GM12878 (cell line): Measurements from ENCODE around the gene USP51. TPM values are rescaled to one million over a fixed set of nuclear protein-coding genes. Genes with fewer than 3 reads are reported as not detected.

Experiments
- ATAC-seq: fragments of 200-7000 bp; cut with Tn5 transposase; 3 replicates; pipeline ENCODE4 v1.9.1; 2020; ENCODE audit warnings: mild to moderate bottlenecking, moderate library complexity
- BruUV-seq: library from RNA; stranded (reverse); fragments of 400-500 nt; replicated peaks from 2 replicates; lab custom pipeline; 2021; lab: Mats Ljungman, UMichigan
- CTCF ChIA-PET: fragments of 300-600 bp; sonication (Branson Sonifier 250); formaldehyde crosslinking; extraction: SDS; loops from one replicate; lab custom pipeline; 2021; ENCODE audit warnings: inconsistent platforms; lab: Yijun Ruan, JAX
- POLR2A ChIA-PET: fragments of 350-600 bp; formaldehyde crosslinking; extraction: SDS; loops from one replicate; lab custom pipeline; 2021; ENCODE audit warnings: inconsistent platforms; lab: Charles Lee
- RAD21 ChIA-PET: fragments of 300-600 bp; sonication (Branson Sonifier 250); formaldehyde crosslinking; loops from one replicate; lab custom pipeline; 2023; ENCODE audit warnings: antibody characterized with exemption; ENCODE audit not compliant: unreplicated experiment; lab: Charles Lee
- SMC1A ChIA-PET: fragments of 300-600 bp; sonication (Branson Sonifier 250); formaldehyde crosslinking; loops from one replicate; lab custom pipeline; 2023; ENCODE audit not compliant: unreplicated experiment, uncharacterized antibody; lab: Charles Lee
- DNase-seq: peaks from one replicate; pipeline ENCODE4 v3.0.0-alpha.2; 2011; ENCODE audit warnings: low read depth, low spot score
- FAIRE-seq: peaks from 3 replicates; lab custom pipeline; 2011; peaks lifted over from hg19 to GRCh38; lab: Jason Lieb, UNC
- H2AFZ ChIP-seq: 2 replicates; pipeline ENCODE4 v1.6.0; 2011; ENCODE audit warnings: low read depth, low read length, control low read depth; ENCODE audit not compliant: control insufficient read depth
- H3K27ac ChIP-seq: 2 replicates; pipeline ENCODE4 v1.5.1; 2011; ENCODE audit warnings: control low read depth; ENCODE audit not compliant: control insufficient read depth, insufficient read depth
- H3K27me3 ChIP-seq, 2 experiments: replicated peaks in 1 of 2; 2 replicates each; pipeline versions ENCODE4 v1.6.0 to v1.6.1; 2011; ENCODE audit warnings: low read length in 1 of 2; ENCODE audit not compliant: control insufficient read depth in 2 of 2, insufficient read depth in 2 of 2
- H3K36me3 ChIP-seq, 2 experiments: 2 replicates each; pipeline ENCODE4 v1.5.1; 2011; ENCODE audit warnings: low read length in 1 of 2; ENCODE audit not compliant: control insufficient read depth in 2 of 2, insufficient read depth in 2 of 2
- H3K4me1 ChIP-seq: 2 replicates; pipeline ENCODE4 v1.6.1; 2011; ENCODE audit warnings: mild to moderate bottlenecking, low read length, moderate library complexity, mixed read lengths; ENCODE audit not compliant: control insufficient read depth, insufficient read depth
- H3K4me2 ChIP-seq: 2 replicates; pipeline ENCODE4 v1.6.0; 2011; ENCODE audit warnings: control low read depth; ENCODE audit not compliant: control insufficient read depth, insufficient read depth
- H3K4me3 ChIP-seq: fragments of 200-600 bp; sonication (generic); 2 replicates; pipeline ENCODE4 v1.5.1; 2016
- H3K79me2 ChIP-seq: 2 replicates; pipeline ENCODE4 v1.6.0; 2011; ENCODE audit warnings: low read length; ENCODE audit not compliant: control insufficient read depth, insufficient read depth
- H3K9ac ChIP-seq: 2 replicates; pipeline ENCODE4 v1.8.0; 2011; ENCODE audit warnings: low read length, control low read depth, mixed read lengths; ENCODE audit not compliant: control insufficient read depth, insufficient read depth
- H3K9me3 ChIP-seq: replicated peaks from 3 replicates; pipeline ENCODE4 v1.5.1; 2011; ENCODE audit warnings: mild to moderate bottlenecking, low read length; ENCODE audit not compliant: control insufficient read depth, insufficient read depth
- H4K20me1 ChIP-seq: 2 replicates; pipeline ENCODE4 v1.6.0; 2011; ENCODE audit not compliant: control insufficient read depth, insufficient read depth
- CREM ChIP-seq: IDR thresholded peaks from 2 replicates; pipeline ENCODE4 v1.6.1; 2014; ENCODE audit warnings: antibody characterized with exemption, low read depth
- E2F4 ChIP-seq: IDR thresholded peaks from 2 replicates; pipeline ENCODE4 v1.6.1; 2012; ENCODE audit warnings: low read depth, low read length, improper control_type of control experiment
- EP300 ChIP-seq, 2 experiments: fragments of 150-350 bp in 1 of 2; IDR thresholded peaks; 2 replicates each; pipeline ENCODE4 v1.6.1; 2011 to 2012; ENCODE audit warnings: low read depth in 2 of 2, low read length in 2 of 2, borderline replicate concordance in 1 of 2, improper control_type of control experiment in 1 of 2, inconsistent platforms in 1 of 2; ENCODE audit not compliant: control insufficient read depth in 1 of 2
- HDAC6 ChIP-seq: fragments of 200-600 bp; sonication (generic); IDR thresholded peaks from one replicate; pipeline ENCODE4 v1.8.0; 2017; ENCODE audit warnings: antibody characterized with exemption; ENCODE audit not compliant: unreplicated experiment
- IKZF2 ChIP-seq, 2 experiments: fragments of 450-650 bp; IDR thresholded peaks; 2 replicates each; pipeline ENCODE4 v1.6.1; 2017; ENCODE audit warnings: mild to moderate bottlenecking in 2 of 2, moderate library complexity in 2 of 2
- KDM1A ChIP-seq: fragments of 200-600 bp; sonication (generic); IDR thresholded peaks from 2 replicates; pipeline ENCODE4 v1.6.1; 2016; ENCODE audit warnings: borderline replicate concordance
- MEF2A ChIP-seq: IDR thresholded peaks from 2 replicates; pipeline ENCODE4 v1.6.1; 2011; ENCODE audit warnings: low read depth, mild to moderate bottlenecking, low read length, moderate library complexity; ENCODE audit not compliant: insufficient read depth
- MLLT1 ChIP-seq: fragments of 450-650 bp; IDR thresholded peaks from 2 replicates; pipeline ENCODE4 v1.6.1; 2016; ENCODE audit warnings: mild to moderate bottlenecking
- MXI1 ChIP-seq: fragments of 150-350 bp; IDR thresholded peaks from 2 replicates; pipeline ENCODE4 v1.6.1; 2011; ENCODE audit warnings: low read depth, mild to moderate bottlenecking, inconsistent platforms, low read length, improper control_type of control experiment
- NFXL1 ChIP-seq: fragments of 450-650 bp; IDR thresholded peaks from 2 replicates; pipeline ENCODE4 v1.6.1; 2017; ENCODE audit warnings: antibody characterized with exemption, mild to moderate bottlenecking, borderline replicate concordance
- NFYA ChIP-seq: IDR thresholded peaks from 2 replicates; pipeline ENCODE4 v1.6.1; 2011; ENCODE audit warnings: low read depth, mild to moderate bottlenecking, low read length, improper control_type of control experiment, borderline replicate concordance
- NRF1 ChIP-seq: conservative IDR thresholded peaks from 2 replicates; pipeline ENCODE4 v1.6.1; 2011; ENCODE audit warnings: mild to moderate bottlenecking, low read depth, low read length, improper control_type of control experiment
- RAD21 ChIP-seq: IDR thresholded peaks from 2 replicates; pipeline ENCODE4 v1.6.1; 2011; ENCODE audit warnings: mild to moderate bottlenecking, low read depth, low read length, moderate library complexity; ENCODE audit not compliant: insufficient read depth
- SMAD5 ChIP-seq: IDR thresholded peaks from 2 replicates; pipeline ENCODE4 v1.6.1; 2016; ENCODE audit warnings: antibody characterized with exemption, low read depth
- STAT3 ChIP-seq: IDR thresholded peaks from 2 replicates; pipeline ENCODE4 v1.6.1; 2011; ENCODE audit warnings: low read depth, low read length, improper control_type of control experiment
- TARDBP ChIP-seq: IDR thresholded peaks from 2 replicates; pipeline ENCODE4 v1.6.1; 2016; ENCODE audit warnings: borderline replicate concordance
- WGBS: methylation state at CpG from one replicate; pipeline ENCODE4 v1.1.6; 2016; ENCODE audit warnings: low lambda C conversion rate; ENCODE audit not compliant: insufficient replicate concordance, insufficient coverage; ENCODE audit errors: missing lambda C conversion rate; 5-methylcytosine and 5-hydroxymethylcytosine counted together
- in situ Hi-C: fragments of 300-500 bp; cut with MboI; formaldehyde crosslinking; loops from 9 replicates; pipeline ENCODE4 v1.14.3; 2018; ENCODE audit warnings: mixed read lengths
- intact Hi-C: fragments of 100-400 bp; cut with micrococcal nuclease; formaldehyde crosslinking; loops from one replicate; pipeline ENCODE4 v1.14.2; 2022; ENCODE audit not compliant: unreplicated experiment
- polyA plus RNA-seq, 11 experiments: library from polyadenylated mRNA; depleted of rRNA in 4 of 11; unstranded in 6 of 11; stranded (reverse) in 5 of 11; fragments of >200 nt; fragmentation: Nextera tagmentation in 4 of 11; fragmentation: Illumina TruSeq in 1 of 11; extraction: Ambion mirVana in 4 of 11; extraction: Trizol in 1 of 11; gene quantifications; 1 replicate in 1 of 11; 2 replicates in 10 of 11; pipeline versions ENCODE4 v1.2.1 to v1.2.3, GENCODE V29; 2011 to 2016; ENCODE audit warnings: inconsistent platforms in 2 of 11, missing spikeins in 2 of 11, low read depth in 1 of 11
- total RNA-seq, 4 experiments: library from RNA; depleted of rRNA in 3 of 4; stranded (reverse); fragments of >200 nt in 3 of 4; fragmentation: Illumina TruSeq in 1 of 4; extraction: Trizol in 1 of 4; gene quantifications; 2 replicates each; pipeline versions ENCODE4 v1.2.1 to v1.2.3, GENCODE V29; 2013 to 2021

Gene USP51
- total and polyA plus RNA-seq, 10 of the 15 experiments (the other 5 are each of a cell fraction or from before 2014, with no cell fraction given) = 0.52 to 1.7 (median 1.2) TPM

DNA sequence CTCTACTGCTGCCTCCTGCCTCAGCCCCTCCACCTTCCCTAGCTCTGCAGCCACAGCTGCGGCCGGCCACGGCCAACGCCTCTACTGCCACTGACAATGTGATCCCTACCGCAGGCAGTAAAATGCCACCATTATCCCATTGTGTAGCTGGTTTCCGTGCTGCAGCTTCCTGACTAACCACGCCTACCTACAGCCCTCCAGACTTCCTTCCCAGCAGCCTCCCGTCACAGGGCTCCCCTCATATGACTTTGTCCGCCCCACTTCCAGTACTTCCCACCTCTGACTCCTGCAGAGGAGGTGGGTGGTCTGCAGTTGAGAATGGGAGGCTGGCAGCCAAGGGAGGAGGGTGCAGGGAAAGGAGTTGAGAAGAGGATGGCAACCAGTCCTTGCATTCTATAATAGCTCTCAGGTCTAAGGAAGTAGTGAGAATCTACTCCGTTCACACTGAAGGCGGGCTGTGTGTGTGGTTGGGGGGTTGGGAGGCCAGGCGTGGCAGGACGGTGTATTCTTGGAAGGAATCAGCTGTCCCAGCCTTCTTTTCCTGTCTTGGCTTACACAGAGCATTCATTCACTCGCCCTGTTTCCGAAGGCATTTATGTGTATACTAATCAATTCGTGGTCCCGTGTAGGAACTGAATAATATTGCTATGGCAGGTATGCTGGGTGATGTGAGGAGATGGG is 33.1 kb upstream of the USP51 start:
- WGBS = 44% methylated on average over 17 of the region's 17 CpGs
- RAD21 ChIA-PET = no interaction called here
- no peak for FAIRE-seq

More for the DNA sequence above, 33.1 kb upstream of the USP51 start:
- no TSS peak for BruUV-seq
- Histone ChIP-seq H3K27ac (no peak overlapping the region), H3K4me1 (no peaks in the 10 kb centered on the region), H3K9ac (no peak overlapping the region), H3K27me3 (no peaks in the 10 kb centered on the region), H3K79me2 (no peaks in the 10 kb centered on the region), H4K20me1 (no peaks in the 10 kb centered on the region), H2AFZ (no peak overlapping the region), H3K4me3 (no peak overlapping the region), H3K36me3 (no peaks in the 10 kb centered on the region), H3K9me3 (no peaks in the 10 kb centered on the region; the same call in 2 of the 3 replicates), H3K4me2 (no peak overlapping the region)
- in situ Hi-C loops = no loop called here
- ChIA-PET SMC1A (no interaction called here), POLR2A (no interaction called here), CTCF (no interaction called here)
- intact Hi-C loops = no loop called here
- DNase-seq (no peak), ATAC-seq (no peak)
- TF ChIP-seq EP300 (IDR thresholded peaks at IDR 0.05; ENCODE audit: borderline replicate concordance in 1 of 2, control insufficient read depth in 1 of 2, low read depth in 2 of 2, low read length in 2 of 2) (no peak), NFYA (no peak), E2F4 (no peak), IKZF2 (IDR thresholded peaks at IDR 0.05) (no peak), MEF2A (no peak), TARDBP (no peak), MLLT1 (no peak), RAD21 (no peak), HDAC6 (no peak), MXI1 (no peak), KDM1A (no peak), SMAD5 (no peak), CREM (no peak), STAT3 (no peak), NRF1 (no peak), NFXL1 (no peak)
